HCT116 (cell line): Measurements from ENCODE around the gene TMEM201. TPM values are rescaled to one million over a fixed set of nuclear protein-coding genes. Genes with fewer than 3 reads are reported as not detected.

ENCODE experiments used
- ATAC-seq: fragments of 200-7000 bp; cut with Tn5 transposase; 2 replicates; pipeline ENCODE4 v1.9.1; 2020; ENCODE audit warnings: mild to moderate bottlenecking, moderate library complexity
- BruUV-seq: library from RNA; stranded (reverse); fragments of 400-500 nt; replicated peaks from 2 replicates; lab custom pipeline; 2021; lab: Mats Ljungman, UMichigan
- CTCF ChIA-PET: fragments of 300-600 bp; sonication (Branson Sonifier 250); formaldehyde crosslinking; loops from one replicate; lab custom pipeline; 2021; ENCODE audit warnings: antibody characterized with exemption; lab: Charles Lee
- POLR2A ChIA-PET: fragments of 300-600, 350-600 bp; sonication (Branson Sonifier 250); formaldehyde crosslinking; loops from one replicate; lab custom pipeline; 2021; ENCODE audit warnings: antibody characterized with exemption; lab: Charles Lee
- RAD21 ChIA-PET, 2 experiments: fragments of 300-600 bp; sonication (Branson Sonifier 250); formaldehyde crosslinking; loops; one replicate each; lab custom pipeline; 2023; ENCODE audit warnings: low total read pairs in 2 of 2; ENCODE audit not compliant: uncharacterized antibody in 2 of 2, unreplicated experiment in 2 of 2, low non-redundant PET in 1 of 2; lab: Charles Lee
- DNase-seq: peaks from one replicate; pipeline ENCODE4 v3.0.0-alpha.2; 2010; ENCODE audit warnings: low read depth, low spot score
- H2AFZ ChIP-seq: fragments of 200-600 bp; shearing (Covaris generic), sonication (generic); 2 replicates; pipeline ENCODE4 v1.6.1; 2017; ENCODE audit warnings: low read depth, mixed run types, mixed read lengths, antibody characterized with exemption, low read length; ENCODE audit not compliant: poor library complexity, severe bottlenecking
- H3K27ac ChIP-seq: 2 replicates; pipeline ENCODE4 v1.5.1; 2012; ENCODE audit warnings: low read depth, low read length
- H3K27me3 ChIP-seq: fragments of 200-600 bp; sonication (generic); 2 replicates; pipeline ENCODE4 v1.6.1; 2016; ENCODE audit warnings: mixed run types, low read length, mixed read lengths; ENCODE audit not compliant: insufficient read depth
- H3K36me3 ChIP-seq, 2 experiments: fragments of 200-500 bp in 1 of 2; fragments of 200-600 bp in 1 of 2; sonication (Bioruptor generic) in 1 of 2; sonication (generic) in 1 of 2; 2 replicates each; pipeline versions ENCODE4 v1.5.1 to v1.6.1; 2014 to 2016; ENCODE audit warnings: low read length in 2 of 2, inconsistent platforms in 1 of 2, mixed read lengths in 1 of 2, mixed run types in 1 of 2; ENCODE audit not compliant: insufficient read depth in 2 of 2, control insufficient read depth in 1 of 2
- H3K4me1 ChIP-seq, 2 experiments: fragments of 200-600 bp in 1 of 2; sonication (generic) in 1 of 2; 2 replicates each; pipeline versions ENCODE4 v1.5.1 to v1.6.1; 2012 to 2017; ENCODE audit warnings: low read length in 2 of 2, inconsistent platforms in 1 of 2, mild to moderate bottlenecking in 1 of 2, mixed read lengths in 1 of 2, mixed run types in 1 of 2, moderate library complexity in 1 of 2; ENCODE audit not compliant: insufficient read depth in 2 of 2, control insufficient read depth in 1 of 2
- H3K4me2 ChIP-seq: fragments of 200-600 bp; sonication (generic); 2 replicates; pipeline ENCODE4 v1.6.1; 2017; ENCODE audit warnings: mixed run types, low read length, mixed read lengths
- H3K4me3 ChIP-seq, 2 experiments: fragments of 200-600 bp in 1 of 2; sonication (generic) in 1 of 2; replicated peaks in 1 of 2; 2 replicates each; pipeline ENCODE4 v1.5.1; 2011 to 2016; ENCODE audit warnings: low read length in 2 of 2, control low read depth in 1 of 2, low read depth in 1 of 2, mild to moderate bottlenecking in 1 of 2, mixed read lengths in 1 of 2, mixed run types in 1 of 2
- H3K79me2 ChIP-seq: fragments of 200-600 bp; sonication (generic); 2 replicates; pipeline ENCODE4 v1.6.1; 2017; ENCODE audit warnings: mild to moderate bottlenecking, mixed run types, low read length, moderate library complexity, mixed read lengths; ENCODE audit not compliant: insufficient read depth
- H3K9ac ChIP-seq: fragments of 200-600 bp; sonication (generic); 2 replicates; pipeline ENCODE4 v1.6.1; 2016; ENCODE audit warnings: low read length, mixed read lengths
- H3K9me2 ChIP-seq: fragments of 200-600 bp; sonication (generic), shearing (Covaris generic); 2 replicates; pipeline ENCODE4 v1.6.1; 2017; ENCODE audit warnings: mixed run types, mild to moderate bottlenecking, moderate library complexity; ENCODE audit not compliant: insufficient read depth
- H3K9me3 ChIP-seq, 2 experiments: fragments of 200-500 bp in 1 of 2; fragments of 200-600 bp in 1 of 2; sonication (Bioruptor generic) in 1 of 2; sonication (generic) in 1 of 2; 2 replicates each; pipeline ENCODE4 v1.6.1; 2014 to 2017; ENCODE audit warnings: low read length in 2 of 2, mixed read lengths in 2 of 2, inconsistent platforms in 1 of 2, low read depth in 1 of 2, mild to moderate bottlenecking in 1 of 2, mixed run types in 1 of 2, moderate library complexity in 1 of 2; ENCODE audit not compliant: control insufficient read depth in 1 of 2, insufficient read depth in 1 of 2
- H4K20me1 ChIP-seq: fragments of 200-600 bp; sonication (generic), shearing (Covaris generic); 2 replicates; pipeline ENCODE4 v1.6.1; 2017; ENCODE audit warnings: mixed run types, mild to moderate bottlenecking, moderate library complexity; ENCODE audit not compliant: insufficient read depth
- EGR1 ChIP-seq: IDR thresholded peaks from 2 replicates; pipeline ENCODE4 v1.6.1; 2012; ENCODE audit warnings: low read depth
- ELF1 ChIP-seq: IDR thresholded peaks from 2 replicates; pipeline ENCODE4 v1.6.1; 2012; ENCODE audit warnings: low read depth, borderline replicate concordance
- FOSL1 ChIP-seq: IDR thresholded peaks from 2 replicates; pipeline ENCODE4 v1.6.1; 2012; ENCODE audit warnings: low read depth
- JUND ChIP-seq: IDR thresholded peaks from 2 replicates; pipeline ENCODE4 v1.6.1; 2012
- MAX ChIP-seq: IDR thresholded peaks from 2 replicates; pipeline ENCODE4 v1.6.1; 2012
- POLR2A ChIP-seq: IDR thresholded peaks from 2 replicates; pipeline ENCODE4 v1.7.0; 2011; ENCODE audit warnings: borderline replicate concordance; ENCODE audit not compliant: insufficient read depth, insufficient read length; ENCODE audit errors: extremely low read depth
- POLR2AphosphoS5 ChIP-seq: IDR thresholded peaks from 2 replicates; pipeline ENCODE4 v1.6.1; 2011; ENCODE audit warnings: mild to moderate bottlenecking, low read depth, low read length, moderate library complexity
- SIN3A ChIP-seq: IDR thresholded peaks from 2 replicates; pipeline ENCODE4 v1.6.1; 2012; ENCODE audit warnings: low read depth
- SP1 ChIP-seq: IDR thresholded peaks from 2 replicates; pipeline ENCODE4 v1.6.1; 2012; ENCODE audit warnings: low read depth
- SRF ChIP-seq: IDR thresholded peaks from 2 replicates; pipeline ENCODE4 v1.6.1; 2012; ENCODE audit warnings: low read depth
- TCF7L2 ChIP-seq: IDR thresholded peaks from 2 replicates; pipeline ENCODE4 v1.7.0; 2011; ENCODE audit warnings: borderline replicate concordance, inconsistent platforms; ENCODE audit not compliant: insufficient read depth, insufficient read length; ENCODE audit errors: extremely low read depth
- YY1 ChIP-seq: IDR thresholded peaks from 2 replicates; pipeline ENCODE4 v1.6.1; 2011; ENCODE audit warnings: low read length, low read depth, moderate library complexity, mild to moderate bottlenecking; ENCODE audit not compliant: insufficient replicate concordance; ENCODE audit errors: extremely low read depth
- ZFX ChIP-seq: fragments of 450-650 bp; IDR thresholded peaks from 2 replicates; pipeline ENCODE4 v1.6.1; 2017
- ZNF274 ChIP-seq: fragments of 200-500 bp; sonication (Bioruptor generic); IDR thresholded peaks from 2 replicates; pipeline ENCODE4 v1.6.1; 2014; ENCODE audit warnings: mild to moderate bottlenecking, low read depth, low read length, inconsistent platforms
- intact Hi-C: fragments of 100-400 bp; cut with micrococcal nuclease; formaldehyde crosslinking; loops from 2 replicates; pipeline ENCODE4 v1.10.0; 2022
- total RNA-seq: library from RNA; stranded (reverse); gene quantifications from one replicate; pipeline ENCODE4 v1.2.1, GENCODE V29; 2021; ENCODE audit not compliant: unreplicated experiment
- TF ChIP-seq, protein P1 (sequence below): IDR thresholded peaks from 2 replicates; pipeline ENCODE4 v1.6.1; 2011; ENCODE audit warnings: mild to moderate bottlenecking, low read length, moderate library complexity; ENCODE audit not compliant: insufficient replicate concordance; ENCODE audit errors: extremely low read depth
- TF ChIP-seq, protein P2 (sequence below): IDR thresholded peaks from 2 replicates; pipeline ENCODE4 v1.6.1; 2012; ENCODE audit warnings: low read depth
- TF ChIP-seq, protein P3 (sequence below): IDR thresholded peaks from 2 replicates; pipeline ENCODE4 v1.6.1; 2012

TMEM201 gene
- total RNA-seq, 1 experiment from 2014 or later = 27.6 TPM

GRCh38 chr1:9558946-9559545 is 29.7 kb upstream of the TMEM201 start:
- H3K9me2 ChIP-seq = no peaks in the 10 kb centered on the region
- no peak overlapping the region for H3K4me3 ChIP-seq
- BruUV-seq = no TSS peak
- H3K27ac ChIP-seq = no peak overlapping the region
- peaks cover 12% of the 10 kb centered on the region for H4K20me1 ChIP-seq
- CTCF ChIA-PET = no interaction called here
- peaks cover 20 to 45% of the 10 kb centered on the region in 2 experiments for H3K36me3 ChIP-seq
- RAD21 ChIA-PET = no interaction called here
- no peak overlapping the region for H3K9ac ChIP-seq
- no peak for DNase-seq
- H2AFZ ChIP-seq = no peak overlapping the region
- TF ChIP-seq SRF (no peak), ELF1 (no peak), POLR2AphosphoS5 (no peak), YY1 (no peak), SIN3A (no peak), ZFX (no peak), POLR2A (no peak), EGR1 (no peak), SP1 (no peak), TCF7L2 (no peak), ZNF274 (no peak), FOSL1 (no peak), MAX (no peak), JUND (no peak)
- TF ChIP-seq, protein P1, sequence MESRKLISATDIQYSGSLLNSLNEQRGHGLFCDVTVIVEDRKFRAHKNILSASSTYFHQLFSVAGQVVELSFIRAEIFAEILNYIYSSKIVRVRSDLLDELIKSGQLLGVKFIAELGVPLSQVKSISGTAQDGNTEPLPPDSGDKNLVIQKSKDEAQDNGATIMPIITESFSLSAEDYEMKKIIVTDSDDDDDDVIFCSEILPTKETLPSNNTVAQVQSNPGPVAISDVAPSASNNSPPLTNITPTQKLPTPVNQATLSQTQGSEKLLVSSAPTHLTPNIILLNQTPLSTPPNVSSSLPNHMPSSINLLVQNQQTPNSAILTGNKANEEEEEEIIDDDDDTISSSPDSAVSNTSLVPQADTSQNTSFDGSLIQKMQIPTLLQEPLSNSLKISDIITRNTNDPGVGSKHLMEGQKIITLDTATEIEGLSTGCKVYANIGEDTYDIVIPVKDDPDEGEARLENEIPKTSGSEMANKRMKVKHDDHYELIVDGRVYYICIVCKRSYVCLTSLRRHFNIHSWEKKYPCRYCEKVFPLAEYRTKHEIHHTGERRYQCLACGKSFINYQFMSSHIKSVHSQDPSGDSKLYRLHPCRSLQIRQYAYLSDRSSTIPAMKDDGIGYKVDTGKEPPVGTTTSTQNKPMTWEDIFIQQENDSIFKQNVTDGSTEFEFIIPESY = no peak
- TF ChIP-seq, protein P2, sequence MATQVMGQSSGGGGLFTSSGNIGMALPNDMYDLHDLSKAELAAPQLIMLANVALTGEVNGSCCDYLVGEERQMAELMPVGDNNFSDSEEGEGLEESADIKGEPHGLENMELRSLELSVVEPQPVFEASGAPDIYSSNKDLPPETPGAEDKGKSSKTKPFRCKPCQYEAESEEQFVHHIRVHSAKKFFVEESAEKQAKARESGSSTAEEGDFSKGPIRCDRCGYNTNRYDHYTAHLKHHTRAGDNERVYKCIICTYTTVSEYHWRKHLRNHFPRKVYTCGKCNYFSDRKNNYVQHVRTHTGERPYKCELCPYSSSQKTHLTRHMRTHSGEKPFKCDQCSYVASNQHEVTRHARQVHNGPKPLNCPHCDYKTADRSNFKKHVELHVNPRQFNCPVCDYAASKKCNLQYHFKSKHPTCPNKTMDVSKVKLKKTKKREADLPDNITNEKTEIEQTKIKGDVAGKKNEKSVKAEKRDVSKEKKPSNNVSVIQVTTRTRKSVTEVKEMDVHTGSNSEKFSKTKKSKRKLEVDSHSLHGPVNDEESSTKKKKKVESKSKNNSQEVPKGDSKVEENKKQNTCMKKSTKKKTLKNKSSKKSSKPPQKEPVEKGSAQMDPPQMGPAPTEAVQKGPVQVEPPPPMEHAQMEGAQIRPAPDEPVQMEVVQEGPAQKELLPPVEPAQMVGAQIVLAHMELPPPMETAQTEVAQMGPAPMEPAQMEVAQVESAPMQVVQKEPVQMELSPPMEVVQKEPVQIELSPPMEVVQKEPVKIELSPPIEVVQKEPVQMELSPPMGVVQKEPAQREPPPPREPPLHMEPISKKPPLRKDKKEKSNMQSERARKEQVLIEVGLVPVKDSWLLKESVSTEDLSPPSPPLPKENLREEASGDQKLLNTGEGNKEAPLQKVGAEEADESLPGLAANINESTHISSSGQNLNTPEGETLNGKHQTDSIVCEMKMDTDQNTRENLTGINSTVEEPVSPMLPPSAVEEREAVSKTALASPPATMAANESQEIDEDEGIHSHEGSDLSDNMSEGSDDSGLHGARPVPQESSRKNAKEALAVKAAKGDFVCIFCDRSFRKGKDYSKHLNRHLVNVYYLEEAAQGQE = no peak
- TF ChIP-seq, protein P3, sequence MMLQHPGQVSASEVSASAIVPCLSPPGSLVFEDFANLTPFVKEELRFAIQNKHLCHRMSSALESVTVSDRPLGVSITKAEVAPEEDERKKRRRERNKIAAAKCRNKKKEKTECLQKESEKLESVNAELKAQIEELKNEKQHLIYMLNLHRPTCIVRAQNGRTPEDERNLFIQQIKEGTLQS = no peak
- POLR2A ChIA-PET = no interaction called here
- ATAC-seq = no peak
- no peak overlapping the region for H3K4me2 ChIP-seq
- intact Hi-C loops = no loop called here
- H3K4me1 ChIP-seq = peaks cover 9 to 19% of the 10 kb centered on the region in 2 experiments
- H3K9me3 ChIP-seq = no peaks in the 10 kb centered on the region
- no peaks in the 10 kb centered on the region for H3K27me3 ChIP-seq
- H3K79me2 ChIP-seq = peaks cover 79% of the 10 kb centered on the region
